Natural killer cell treated with Interleukin-12 subunit alpha and Interleukin-12 subunit beta and Interleukin-15 and Interleukin-18, amount 100 ng/mL, for 72 hours (primary cell): ENCODE data around the gene IGF2R. TPM values are rescaled to one million over a fixed set of nuclear protein-coding genes. Genes with fewer than 3 reads are reported as not detected.

Experiments used
- ATAC-seq, 2 donors: fragments of 150-1000 bp; cut with Tn5 transposase in 1 of 2; sonication (Bioruptor Pico), chemical (Tn5 transposase) in 1 of 2; 2 replicates each; pipeline ENCODE4 v1.10.0; 2021
- DNase-seq: peaks from one replicate; pipeline ENCODE4 v3.0.0; 2022; ENCODE audit warnings: low spot score
- H3K27ac Mint-ChIP-seq, 2 donors: 1 replicate in 1 of 2; 2 replicates in 1 of 2; pipeline ENCODE4 v1.8.0; 2022; ENCODE audit warnings: mixed read lengths in 2 of 2, mild to moderate bottlenecking in 1 of 2, moderate library complexity in 1 of 2
- H3K27me3 Mint-ChIP-seq, 2 donors: 1 replicate in 1 of 2; 2 replicates in 1 of 2; pipeline ENCODE4 v1.8.0; 2022; ENCODE audit warnings: mixed read lengths in 2 of 2
- H3K36me3 Mint-ChIP-seq: one replicate; pipeline ENCODE4 v1.8.0; 2022; ENCODE audit warnings: mixed read lengths
- H3K4me1 Mint-ChIP-seq, 2 donors: 1 replicate in 1 of 2; 2 replicates in 1 of 2; pipeline ENCODE4 v1.8.0; 2022; ENCODE audit warnings: low read depth in 2 of 2, mixed read lengths in 2 of 2, mild to moderate bottlenecking in 1 of 2
- H3K4me3 Mint-ChIP-seq: one replicate; pipeline ENCODE4 v1.8.0; 2022; ENCODE audit warnings: mixed read lengths
- H3K9me3 Mint-ChIP-seq: 2 replicates; pipeline ENCODE4 v1.8.0; 2022; ENCODE audit warnings: mixed read lengths
- total RNA-seq, 2 donors: library from RNA; stranded (reverse); gene quantifications; one replicate each; pipeline ENCODE4 v1.2.3, GENCODE V29; 2022

Gene IGF2R
- total RNA-seq, 2 donors from 2014 or later, result 290 to 377 TPM

DNA sequence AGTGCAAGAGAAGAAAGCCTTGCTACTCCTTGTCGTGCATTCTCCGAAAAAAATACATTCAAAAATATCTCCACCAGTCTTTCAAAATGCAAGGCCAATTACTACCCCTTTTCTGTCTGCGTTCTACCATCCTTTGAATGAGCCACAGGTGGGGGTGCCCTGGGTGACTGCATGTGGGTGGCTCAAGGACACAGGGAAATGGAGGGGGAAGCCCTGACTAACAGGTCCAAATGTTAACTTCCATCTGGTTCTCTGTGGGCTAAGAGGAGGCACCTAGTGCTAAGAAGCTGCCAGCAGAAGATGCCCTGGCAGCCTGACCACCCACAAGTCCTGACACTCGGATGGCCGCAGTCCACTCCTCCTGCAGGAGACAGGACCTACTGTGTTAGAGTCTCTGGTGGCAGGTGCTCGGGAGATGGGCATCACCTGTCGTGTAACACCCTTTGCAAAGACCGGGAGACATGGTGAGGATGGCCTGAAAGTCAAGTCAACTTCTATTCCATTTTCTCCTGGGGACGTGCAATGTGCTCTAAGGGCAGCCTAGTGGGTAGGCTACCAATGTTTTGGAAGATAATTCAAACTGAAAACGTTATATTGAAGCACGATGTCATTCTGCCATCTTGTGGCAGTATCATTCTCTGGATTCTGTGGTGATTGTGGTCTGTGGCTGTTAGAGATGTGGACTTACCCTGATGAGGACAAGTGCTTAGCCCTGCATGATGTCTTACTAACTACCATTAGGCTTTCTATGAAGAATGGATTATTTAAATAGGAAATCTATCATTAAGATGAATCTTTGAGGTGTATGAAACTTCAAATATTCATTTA, 27.4 kb upstream of the IGF2R start:
- DNase-seq, result peak; percentile 78
- Mint-ChIP-seq H3K4me3 (peak overlapping the region; percentile 0), H3K36me3 (peaks cover 19% of the 10 kb centered on the region), H3K4me1 (peaks cover 19% of the 10 kb centered on the region in 2 donors), H3K27me3 (peaks cover 13 to 14% of the 10 kb centered on the region in 2 donors), H3K9me3 (peaks cover 9% of the 10 kb centered on the region), H3K27ac (peak overlapping the region; percentile 29 to 58)
- ATAC-seq, result peak; percentile 93

DNA sequence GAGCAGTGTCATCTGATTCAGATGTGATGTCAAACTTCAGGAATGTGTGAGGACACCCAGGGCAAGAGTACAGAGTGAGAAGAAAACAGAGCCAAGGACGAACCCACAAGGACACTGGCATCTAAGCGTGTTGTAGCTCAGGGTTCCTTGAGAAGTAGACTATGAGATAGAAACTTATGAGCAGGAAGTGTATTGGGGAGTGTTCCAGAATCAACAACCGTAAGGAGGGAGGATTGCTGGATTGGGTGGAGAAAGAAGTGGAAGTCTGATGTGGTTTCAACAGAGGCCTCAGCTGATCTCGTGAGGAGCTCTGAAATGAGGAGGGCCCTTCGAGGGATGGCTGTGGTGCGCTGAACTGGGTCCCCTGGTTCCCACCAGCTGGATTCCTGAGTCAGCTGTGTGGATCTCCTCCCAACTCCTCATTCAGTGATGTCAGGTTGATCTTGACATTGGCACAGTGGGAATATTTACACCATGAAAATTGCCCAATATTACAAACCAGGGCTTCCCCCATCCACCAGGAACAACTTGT, 25.7 kb upstream of the IGF2R start:
- peaks cover 19% of the 10 kb centered on the region for H3K36me3 Mint-ChIP-seq
- H3K4me1 Mint-ChIP-seq, result peaks cover 19% of the 10 kb centered on the region in 2 donors
- no peak overlapping the region for H3K4me3 Mint-ChIP-seq
- H3K9me3 Mint-ChIP-seq, result peaks cover 9% of the 10 kb centered on the region
- peaks cover 10 to 14% of the 10 kb centered on the region in 2 donors for H3K27me3 Mint-ChIP-seq
- peak overlapping the region; percentile 3 to 20 for H3K27ac Mint-ChIP-seq
- ATAC-seq (no peak), DNase-seq (no peak)

DNA sequence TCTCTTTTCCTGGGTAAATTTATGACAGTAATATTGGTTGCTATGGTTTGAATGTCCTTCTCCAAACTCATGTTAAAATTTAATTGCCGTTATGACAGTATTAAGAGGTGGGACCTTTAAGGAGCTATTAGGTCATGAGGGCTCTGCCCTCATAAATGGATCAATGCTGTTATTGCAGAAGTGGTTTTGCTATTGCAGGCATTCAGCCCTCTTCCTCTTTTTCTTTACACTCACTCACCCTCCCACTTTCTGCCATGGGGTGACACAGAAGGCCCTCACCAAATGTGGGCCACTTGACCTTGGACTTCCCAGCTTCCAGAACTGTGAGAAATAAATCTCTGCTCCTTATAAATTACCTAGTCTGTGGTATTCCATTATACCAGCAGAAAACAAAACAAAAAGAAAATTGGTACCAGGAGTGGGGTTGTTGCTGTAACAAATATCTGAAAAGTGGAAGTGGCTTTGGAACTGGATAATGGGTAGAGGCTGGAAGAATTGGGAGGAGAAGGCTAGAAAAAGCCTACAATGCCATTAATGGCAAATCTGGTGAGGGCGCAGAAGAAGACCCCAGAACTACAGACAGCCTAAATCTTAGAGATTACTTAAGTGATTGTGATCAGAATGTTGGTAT, 24.8 kb upstream of the IGF2R start:
- peaks cover 8 to 14% of the 10 kb centered on the region in 2 donors for H3K27me3 Mint-ChIP-seq
- ATAC-seq (no peak), DNase-seq (no peak)
- peaks cover 9% of the 10 kb centered on the region for H3K9me3 Mint-ChIP-seq
- H3K4me1 Mint-ChIP-seq, result peaks cover 19% of the 10 kb centered on the region in 2 donors
- H3K4me3 Mint-ChIP-seq, result no peak overlapping the region
- peaks cover 19% of the 10 kb centered on the region for H3K36me3 Mint-ChIP-seq
- H3K27ac Mint-ChIP-seq, result no peak overlapping the region

DNA sequence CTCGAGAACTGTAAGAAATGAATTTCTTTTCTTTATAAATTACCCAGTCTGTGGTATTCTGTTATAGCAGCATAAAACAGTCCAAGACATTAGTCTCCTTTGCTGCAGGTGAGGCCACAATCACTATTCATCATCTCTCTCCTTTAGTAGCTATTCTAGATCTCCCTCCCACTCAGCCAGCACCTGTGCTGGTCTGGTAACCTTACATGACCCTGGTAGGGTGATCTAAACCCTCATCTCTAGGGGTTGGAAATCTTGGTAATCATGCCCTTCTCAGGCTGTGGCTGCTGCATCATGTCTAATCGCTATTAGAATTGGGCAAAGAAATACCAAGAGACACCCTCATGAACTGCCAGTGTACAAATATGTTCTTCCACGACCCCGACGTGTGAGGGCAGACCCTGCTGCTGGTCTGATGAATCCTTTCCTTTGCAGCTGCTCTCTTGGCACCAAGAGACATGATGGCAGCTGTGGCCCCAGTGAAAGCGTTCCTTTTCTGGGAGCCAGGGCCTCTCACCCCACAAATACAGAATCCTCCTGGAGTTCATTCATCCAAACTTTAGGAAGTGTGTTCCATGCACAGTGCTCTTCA, 23.0 kb upstream of the IGF2R start:
- H3K36me3 Mint-ChIP-seq, result peaks cover 19% of the 10 kb centered on the region
- peaks cover 9% of the 10 kb centered on the region for H3K9me3 Mint-ChIP-seq
- ATAC-seq (no peak), DNase-seq (no peak)
- peaks cover 8 to 14% of the 10 kb centered on the region in 2 donors for H3K27me3 Mint-ChIP-seq
- H3K4me1 Mint-ChIP-seq, result peaks cover 18 to 19% of the 10 kb centered on the region in 2 donors
- no peak overlapping the region for H3K27ac Mint-ChIP-seq
- H3K4me3 Mint-ChIP-seq, result no peak overlapping the region

DNA sequence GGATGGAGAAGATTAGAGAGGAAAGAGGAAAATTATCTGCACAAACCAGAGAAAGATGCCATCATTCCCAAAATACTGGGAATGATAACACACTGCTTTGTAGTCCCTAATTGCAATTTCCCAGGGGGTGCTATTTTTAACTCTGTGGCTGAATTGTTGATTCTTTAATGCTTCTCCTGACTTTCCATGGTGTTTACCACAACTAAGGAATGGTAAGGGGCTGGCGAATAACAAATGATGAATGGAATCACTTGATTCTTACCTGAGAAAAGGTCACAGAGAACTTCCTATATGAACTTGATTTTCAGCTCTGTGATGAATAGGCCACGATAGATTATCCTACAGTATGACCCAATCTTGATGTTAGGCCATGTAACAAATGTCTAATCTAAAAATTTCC, 22.0 kb upstream of the IGF2R start:
- peaks cover 9% of the 10 kb centered on the region for H3K9me3 Mint-ChIP-seq
- peaks cover 19% of the 10 kb centered on the region for H3K36me3 Mint-ChIP-seq

DNA sequence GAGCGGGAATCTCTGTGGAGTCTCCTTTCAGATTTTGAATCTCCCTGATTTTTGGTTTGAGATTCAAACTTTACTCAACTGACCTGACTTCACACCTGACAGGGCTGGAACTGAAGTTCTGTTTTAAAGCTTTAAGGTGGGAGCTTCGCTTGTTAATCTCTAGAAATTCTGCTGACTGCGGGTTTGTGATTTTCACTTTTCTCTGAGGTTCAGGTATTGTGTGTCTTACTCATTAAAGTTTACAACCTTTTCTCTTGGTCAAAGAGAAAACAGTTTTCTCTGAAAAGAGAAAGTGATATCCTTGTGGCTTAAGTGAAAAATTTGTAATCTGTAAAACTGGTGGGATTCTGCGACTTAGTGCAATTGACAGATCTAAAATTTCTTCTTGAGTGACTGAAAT, 20.7 kb upstream of the IGF2R start:
- Mint-ChIP-seq H3K27me3 (peaks cover 0 to 4% of the 10 kb centered on the region in 2 donors), H3K4me1 (peaks cover 0 to 3% of the 10 kb centered on the region in 2 donors), H3K27ac (peak overlapping the region in 1 of 2 donors; percentile 35), H3K4me3 (no peak overlapping the region), H3K36me3 (peaks cover 11% of the 10 kb centered on the region), H3K9me3 (peaks cover 9% of the 10 kb centered on the region)
- ATAC-seq, result no peak
- no peak for DNase-seq

More for the DNA sequence above, 22.0 kb upstream of the IGF2R start:
- Mint-ChIP-seq H3K27me3 (peaks cover 8 to 13% of the 10 kb centered on the region in 2 donors), H3K4me3 (no peak overlapping the region), H3K4me1 (peaks cover 8 to 12% of the 10 kb centered on the region in 2 donors), H3K27ac (no peak overlapping the region)
- DNase-seq (no peak), ATAC-seq (no peak)

DNA sequence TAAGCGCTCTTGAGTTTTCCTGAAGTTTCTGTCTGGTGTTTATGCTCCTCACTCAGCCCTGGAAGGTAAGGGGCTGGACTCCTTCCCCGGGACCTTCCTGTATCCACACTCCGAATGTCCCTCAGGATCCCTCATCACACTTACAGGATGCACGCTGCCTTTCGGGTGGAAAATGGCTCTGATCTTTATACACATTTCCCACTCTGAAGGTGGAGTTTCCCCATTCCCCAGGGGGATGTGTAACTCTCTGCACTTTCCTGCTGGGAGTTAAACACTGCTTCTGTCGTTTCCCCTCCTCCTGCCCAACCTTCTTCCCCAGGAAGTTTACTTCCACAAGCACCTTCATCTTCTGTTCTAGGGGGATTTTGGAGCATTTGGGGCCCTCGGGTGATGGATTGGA, 17.1 kb upstream of the IGF2R start:
- Mint-ChIP-seq H3K4me3 (no peak overlapping the region), H3K4me1 (peaks cover 0 to 9% of the 10 kb centered on the region in 2 donors), H3K9me3 (no peaks in the 10 kb centered on the region), H3K27ac (no peak overlapping the region), H3K27me3 (peaks cover 0 to 7% of the 10 kb centered on the region in 2 donors), H3K36me3 (no peaks in the 10 kb centered on the region)
- no peak for ATAC-seq
- no peak for DNase-seq

DNA sequence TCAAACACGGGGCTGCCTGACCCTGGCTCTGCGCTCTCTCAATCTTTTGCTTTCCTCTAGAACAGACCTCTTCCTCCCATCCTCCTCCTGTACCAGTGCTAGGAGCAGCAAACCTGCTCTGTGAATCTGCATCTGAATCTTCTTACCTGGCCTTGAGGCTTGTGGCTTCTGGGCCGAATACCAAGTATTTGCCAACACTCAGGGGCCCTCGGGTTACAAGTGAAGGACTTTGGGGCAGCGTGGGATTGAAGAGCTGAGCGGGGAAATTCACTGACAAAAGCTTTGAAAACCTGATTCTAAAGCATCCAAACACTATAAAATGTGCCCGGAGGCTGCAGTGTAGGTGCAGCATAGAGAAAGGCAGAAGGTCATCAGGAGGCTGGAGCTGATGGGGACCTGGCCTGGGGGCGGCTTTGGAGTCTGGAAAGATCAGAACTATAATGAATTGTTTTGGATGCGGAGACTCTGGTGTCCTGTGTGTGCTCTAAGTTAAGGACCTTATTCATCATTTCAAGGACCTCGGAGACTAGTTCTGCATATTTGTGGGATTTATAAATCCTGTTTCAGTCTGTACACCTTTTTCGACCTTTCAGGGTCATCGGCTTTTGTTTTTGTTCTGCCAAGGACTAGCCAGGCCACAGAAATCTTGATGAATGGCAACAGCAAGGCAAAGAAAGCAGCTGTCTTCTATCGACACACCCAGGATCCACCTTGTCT, 16.4 kb upstream of the IGF2R start:
- DNase-seq (no peak), ATAC-seq (no peak)
- no peak overlapping the region for H3K4me3 Mint-ChIP-seq
- no peak overlapping the region for H3K27ac Mint-ChIP-seq
- peaks cover 0 to 6% of the 10 kb centered on the region in 2 donors for H3K27me3 Mint-ChIP-seq
- H3K9me3 Mint-ChIP-seq, result no peaks in the 10 kb centered on the region
- no peaks in the 10 kb centered on the region for H3K36me3 Mint-ChIP-seq
- peaks cover 0 to 9% of the 10 kb centered on the region in 2 donors for H3K4me1 Mint-ChIP-seq

DNA sequence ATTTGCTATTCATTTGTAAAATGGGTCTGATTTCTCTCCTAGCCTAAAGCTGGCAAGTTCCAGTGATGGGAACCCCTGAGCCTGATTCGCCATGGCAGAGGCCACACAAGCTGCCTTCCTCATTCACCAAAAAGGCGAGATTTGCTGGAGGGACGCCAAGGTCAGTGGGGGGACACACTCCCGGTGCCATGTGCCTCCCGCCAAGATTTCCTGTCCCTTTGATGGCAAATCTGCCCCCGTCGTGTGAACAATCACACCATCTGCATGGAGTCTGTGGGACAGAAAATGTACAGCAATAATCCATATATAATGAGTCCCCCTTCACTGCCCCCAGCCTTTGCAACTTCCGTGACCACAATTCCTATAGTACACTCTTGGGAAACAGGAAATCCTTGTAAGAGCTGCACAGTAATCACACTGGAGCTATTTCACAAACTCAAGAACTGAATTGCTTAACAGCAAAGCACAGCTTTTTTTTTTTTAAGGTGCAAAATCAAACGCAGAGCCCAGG, 15.7 kb upstream of the IGF2R start:
- DNase-seq (no peak), ATAC-seq (peak in 1 of 2 donors; percentile 80)
- Mint-ChIP-seq H3K4me1 (peaks cover 0 to 9% of the 10 kb centered on the region in 2 donors), H3K27ac (peak overlapping the region; percentile 12 to 47), H3K9me3 (no peaks in the 10 kb centered on the region), H3K4me3 (no peak overlapping the region), H3K36me3 (no peaks in the 10 kb centered on the region), H3K27me3 (peaks cover 0 to 4% of the 10 kb centered on the region in 2 donors)

DNA sequence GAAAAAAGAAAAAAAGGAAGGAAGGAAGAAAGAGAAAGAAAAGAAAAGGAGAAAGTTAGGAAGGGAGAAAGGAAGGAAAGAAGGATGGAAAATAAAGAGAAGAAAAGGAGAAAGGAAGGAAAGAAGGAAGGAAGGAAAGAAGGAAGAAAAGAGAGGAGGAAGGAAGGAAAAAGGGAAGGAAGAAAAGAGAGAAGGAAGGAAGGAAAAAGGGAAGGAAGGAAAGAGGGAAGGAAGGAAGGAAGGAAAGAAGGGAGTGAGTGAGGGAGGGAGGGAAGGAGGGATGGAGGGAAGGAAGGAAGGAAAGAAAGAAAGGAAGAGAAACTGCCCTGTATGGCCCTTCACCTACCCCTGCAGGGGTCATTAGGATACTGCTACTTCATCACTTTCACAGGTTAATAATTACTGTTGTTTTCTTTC, 12.9 kb upstream of the IGF2R start:
- H3K27me3 Mint-ChIP-seq, result peaks cover 0 to 4% of the 10 kb centered on the region in 2 donors
- no peak for DNase-seq
- peaks cover 19 to 22% of the 10 kb centered on the region in 2 donors for H3K4me1 Mint-ChIP-seq
- H3K4me3 Mint-ChIP-seq, result no peak overlapping the region
- peak overlapping the region in 1 of 2 donors; percentile 36 for H3K27ac Mint-ChIP-seq
- ATAC-seq, result no peak
- no peaks in the 10 kb centered on the region for H3K9me3 Mint-ChIP-seq
- H3K36me3 Mint-ChIP-seq, result no peaks in the 10 kb centered on the region

DNA sequence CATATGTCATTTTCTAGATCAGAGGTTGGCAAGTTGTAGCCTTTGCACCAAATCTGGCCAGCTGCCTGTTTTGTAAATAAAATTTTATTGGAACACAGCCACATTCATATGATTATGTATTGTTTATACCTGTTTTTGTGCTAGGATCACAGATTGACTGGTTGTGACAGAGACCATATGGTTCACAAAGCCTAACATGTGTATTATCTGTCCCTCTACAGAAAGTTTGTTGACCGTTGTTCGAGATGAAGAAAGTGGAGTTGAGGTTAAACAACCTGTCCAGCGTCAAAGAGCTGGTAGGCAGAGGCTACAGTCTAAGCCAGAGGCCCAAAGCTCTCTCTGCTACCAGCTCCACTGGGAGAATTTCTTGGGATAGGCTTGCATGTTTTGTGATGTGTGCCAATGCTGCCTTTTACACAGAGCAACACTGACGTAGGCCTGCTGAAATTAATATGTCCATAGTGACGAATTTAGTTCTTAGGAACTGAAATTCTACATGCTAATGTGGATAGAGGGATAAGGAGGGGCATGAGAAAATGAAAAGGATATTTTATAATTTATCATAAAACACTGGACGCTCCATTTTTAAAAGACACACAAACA, 11.7 kb upstream of the IGF2R start:
- H3K27ac Mint-ChIP-seq, result no peak overlapping the region
- H3K27me3 Mint-ChIP-seq, result peaks cover 3 to 4% of the 10 kb centered on the region in 2 donors
- H3K4me3 Mint-ChIP-seq, result no peak overlapping the region
- H3K4me1 Mint-ChIP-seq, result peaks cover 25 to 30% of the 10 kb centered on the region in 2 donors
- no peaks in the 10 kb centered on the region for H3K36me3 Mint-ChIP-seq
- DNase-seq (no peak), ATAC-seq (no peak)
- H3K9me3 Mint-ChIP-seq, result no peaks in the 10 kb centered on the region

DNA sequence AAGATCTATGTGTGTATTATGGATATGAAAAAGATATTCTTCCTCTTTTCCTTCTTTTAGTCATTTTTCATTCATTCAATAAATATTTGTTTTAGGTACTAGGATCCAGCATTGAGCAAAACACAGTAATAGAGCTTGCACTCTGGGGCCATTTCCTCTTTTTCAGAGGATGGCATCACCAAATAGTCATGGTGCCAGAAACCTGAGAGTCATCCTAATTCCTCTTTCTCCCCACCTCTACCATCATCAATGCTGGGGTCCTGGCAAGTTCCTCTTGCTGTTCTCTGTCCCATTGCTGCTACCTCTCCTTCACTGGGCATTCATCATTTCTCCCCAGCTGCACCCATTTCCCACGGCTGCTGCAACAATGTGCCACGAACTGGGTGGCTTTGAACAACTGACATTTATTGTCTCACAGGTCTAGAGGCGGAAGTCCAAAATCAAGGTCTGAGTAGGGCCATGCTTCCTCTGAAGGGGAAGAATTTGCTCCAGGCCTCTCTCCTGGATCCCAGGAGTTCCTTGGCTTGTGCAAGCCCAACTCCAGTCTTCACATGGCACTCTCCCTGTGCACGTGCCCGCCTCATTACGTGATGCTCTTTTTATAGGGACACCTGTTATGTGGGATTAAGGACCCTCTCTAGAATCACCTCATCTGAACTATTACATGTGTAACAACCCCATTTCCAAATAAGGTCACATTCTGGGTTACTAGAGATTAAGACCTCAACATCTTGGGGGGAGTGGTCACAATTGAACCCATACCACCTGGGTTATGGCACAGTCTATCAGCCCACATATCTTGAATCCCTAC, 9.5 kb upstream of the IGF2R start:
- Mint-ChIP-seq H3K9me3 (no peaks in the 10 kb centered on the region), H3K4me3 (no peak overlapping the region), H3K27me3 (peaks cover 0 to 9% of the 10 kb centered on the region in 2 donors), H3K4me1 (peaks cover 22 to 25% of the 10 kb centered on the region in 2 donors), H3K36me3 (no peaks in the 10 kb centered on the region), H3K27ac (peak overlapping the region in 1 of 2 donors; percentile 25)
- no peak for DNase-seq
- ATAC-seq, result no peak
